Measurements from ENCODE around the gene PMFBP1.

Gene PMFBP1

DNA sequence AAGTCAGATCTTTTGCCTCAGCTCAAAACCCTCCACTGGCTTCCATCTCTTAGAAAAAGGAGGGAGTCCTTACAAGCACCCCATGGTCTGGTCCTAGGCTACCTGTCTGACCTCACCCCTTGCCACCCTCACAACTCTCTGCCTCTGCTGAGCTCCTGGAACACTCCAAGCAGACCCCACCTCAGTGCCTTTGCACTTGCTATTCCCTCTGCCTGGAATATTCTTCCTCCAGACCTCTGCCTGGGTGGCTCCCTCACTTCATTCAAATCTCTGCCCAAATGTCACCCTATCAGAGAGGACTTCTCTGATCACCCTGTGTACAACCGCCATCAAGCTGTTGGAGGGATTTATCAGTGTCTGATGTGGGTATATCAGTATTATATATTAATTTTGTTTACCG is 37.4 kb downstream of the PMFBP1 start:
- no CpG with 5 or more reads among the region's 2 CpGs for WGBS (ENCODE audit: insufficient coverage, insufficient read length)
- Histone ChIP-seq H3K9me3 (ENCODE audit: control insufficient read depth, insufficient read depth, low read length) (no peaks in the 10 kb centered on the region), H3K4me3 (ENCODE audit: low read length) (no peak overlapping the region), H3K27me3 (ENCODE audit: control insufficient read depth, insufficient read depth, low read length) (no peaks in the 10 kb centered on the region), H3K36me3 (ENCODE audit: control insufficient read depth, insufficient read depth, low read length) (no peaks in the 10 kb centered on the region), H3K27ac (ENCODE audit: low read length) (no peak overlapping the region), H3K4me1 (ENCODE audit: control insufficient read depth, insufficient read depth, low read length) (no peaks in the 10 kb centered on the region)
- DNase-seq (ENCODE audit: low read depth, low spot score) = no peak

DNA sequence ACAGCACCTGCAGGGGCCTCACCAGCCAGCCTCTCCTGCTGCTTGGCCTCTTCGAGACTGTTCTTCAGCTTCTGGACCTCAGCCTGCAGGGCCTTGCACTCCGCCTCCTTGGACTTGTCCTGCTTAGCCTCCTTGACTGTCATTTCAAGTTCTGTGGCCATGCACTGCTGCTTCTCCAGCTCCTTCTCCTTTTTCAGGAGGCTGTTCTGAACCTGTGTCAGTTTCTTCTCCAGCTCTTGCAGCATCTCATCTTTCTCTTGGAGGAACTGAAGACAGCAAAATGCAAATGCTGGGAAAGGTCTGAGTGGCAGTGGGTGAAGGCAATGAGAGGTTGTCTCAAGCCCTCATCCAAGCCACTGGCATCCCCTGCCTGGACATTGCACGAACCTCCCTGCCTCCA is 39.2 kb downstream of the PMFBP1 start:
- H3K27ac ChIP-seq (ENCODE audit: low read length) = no peak overlapping the region
- no peak overlapping the region for H3K4me3 ChIP-seq (ENCODE audit: low read length)
- H3K4me1 ChIP-seq (ENCODE audit: control insufficient read depth, insufficient read depth, low read length) = no peaks in the 10 kb centered on the region
- no CpG with 5 or more reads among the region's 3 CpGs for WGBS (ENCODE audit: insufficient coverage, insufficient read length)
- no peaks in the 10 kb centered on the region for H3K27me3 ChIP-seq (ENCODE audit: control insufficient read depth, insufficient read depth, low read length)
- no peaks in the 10 kb centered on the region for H3K36me3 ChIP-seq (ENCODE audit: control insufficient read depth, insufficient read depth, low read length)
- no peaks in the 10 kb centered on the region for H3K9me3 ChIP-seq (ENCODE audit: control insufficient read depth, insufficient read depth, low read length)
- no peak for DNase-seq (ENCODE audit: low read depth, low spot score)

- H3K36me3 ChIP-seq (ENCODE audit: control insufficient read depth, insufficient read depth, low read length) = no peaks in the 10 kb centered on the region
- no peak overlapping the region for H3K4me3 ChIP-seq (ENCODE audit: low read length)
- no peaks in the 10 kb centered on the region for H3K4me1 ChIP-seq (ENCODE audit: control insufficient read depth, insufficient read depth, low read length)
- no peaks in the 10 kb centered on the region for H3K9me3 ChIP-seq (ENCODE audit: control insufficient read depth, insufficient read depth, low read length)
- no peak overlapping the region for H3K27ac ChIP-seq (ENCODE audit: low read length)
- WGBS (ENCODE audit: insufficient coverage, insufficient read length) = 100% methylated on average over 1 of the region's 6 CpGs
- no peak for DNase-seq (ENCODE audit: low read depth, low spot score)
- H3K27me3 ChIP-seq (ENCODE audit: control insufficient read depth, insufficient read depth, low read length) = no peaks in the 10 kb centered on the region
Observed at GRCh38 chr16:72131036-72131435, 40.9 kb downstream of the PMFBP1 start.

DNA sequence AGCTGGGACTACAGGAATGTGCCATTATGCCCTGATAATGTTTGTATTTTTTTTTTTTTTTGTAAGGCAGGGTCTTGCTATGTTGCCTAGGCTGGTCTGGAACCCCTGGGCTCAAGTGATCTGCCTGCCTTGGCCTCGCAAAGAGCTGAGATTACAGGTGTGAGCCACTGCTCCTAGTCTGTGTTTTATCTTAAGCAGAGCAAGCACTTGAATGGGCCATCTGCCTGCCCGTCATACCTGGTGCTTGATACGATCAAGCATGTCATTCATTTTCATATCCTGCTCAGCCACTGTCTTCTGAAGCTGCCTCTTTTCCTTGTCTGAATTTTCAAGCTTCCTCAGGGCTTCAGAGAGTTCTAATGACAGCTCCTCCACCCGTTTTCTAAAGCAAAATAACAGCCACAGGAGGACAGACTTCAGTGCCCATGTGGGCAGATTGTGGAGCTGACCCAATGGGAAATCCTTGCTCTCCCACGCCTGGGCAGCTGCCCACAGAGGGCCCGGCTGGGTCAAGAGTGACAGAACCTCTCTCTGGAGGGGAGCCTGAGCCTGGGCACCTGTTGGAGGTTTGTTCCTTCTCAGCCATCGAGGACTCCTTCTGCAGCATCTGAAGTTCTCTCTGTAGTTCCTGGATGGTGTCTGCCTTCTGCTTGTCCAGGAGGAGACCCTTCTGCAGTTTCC is 41.8 kb downstream of the PMFBP1 start:
- no peak overlapping the region for H3K27ac ChIP-seq (ENCODE audit: low read length)
- H3K4me1 ChIP-seq (ENCODE audit: control insufficient read depth, insufficient read depth, low read length) = peaks cover 4% of the 10 kb centered on the region
- no peak for DNase-seq (ENCODE audit: low read depth, low spot score)
- WGBS (ENCODE audit: insufficient coverage, insufficient read length) = no CpG with 5 or more reads among the region's 7 CpGs
- H3K27me3 ChIP-seq (ENCODE audit: control insufficient read depth, insufficient read depth, low read length) = no peaks in the 10 kb centered on the region
- H3K4me3 ChIP-seq (ENCODE audit: low read length) = no peak overlapping the region
- H3K36me3 ChIP-seq (ENCODE audit: control insufficient read depth, insufficient read depth, low read length) = no peaks in the 10 kb centered on the region
- no peaks in the 10 kb centered on the region for H3K9me3 ChIP-seq (ENCODE audit: control insufficient read depth, insufficient read depth, low read length)

DNA sequence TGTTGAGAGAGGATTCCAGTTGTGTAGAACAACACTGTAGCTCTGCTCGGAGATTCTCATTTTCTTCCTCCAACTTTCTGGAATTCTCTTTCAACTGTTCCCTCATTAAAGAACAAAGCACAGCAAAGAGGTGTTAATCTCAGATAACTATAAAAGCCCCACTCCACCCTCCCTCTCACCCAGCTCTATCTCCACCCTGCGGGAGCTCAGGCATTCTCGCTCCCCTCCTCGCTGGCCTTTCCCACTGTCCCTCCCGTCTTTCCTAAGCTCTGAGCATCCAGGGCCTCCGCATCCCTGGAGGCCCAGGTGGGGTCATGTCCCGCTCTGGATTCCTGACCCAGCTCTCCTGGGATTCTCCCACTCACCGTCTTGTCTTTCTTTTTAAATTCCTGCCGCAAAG is 43.3 kb downstream of the PMFBP1 start:
- H3K27ac ChIP-seq (ENCODE audit: low read length) = no peak overlapping the region
- peaks cover 4% of the 10 kb centered on the region for H3K4me1 ChIP-seq (ENCODE audit: control insufficient read depth, insufficient read depth, low read length)
- no peak overlapping the region for H3K4me3 ChIP-seq (ENCODE audit: low read length)
- H3K36me3 ChIP-seq (ENCODE audit: control insufficient read depth, insufficient read depth, low read length) = no peaks in the 10 kb centered on the region
- DNase-seq (ENCODE audit: low read depth, low spot score) = no peak
- H3K9me3 ChIP-seq (ENCODE audit: control insufficient read depth, insufficient read depth, low read length) = no peaks in the 10 kb centered on the region
- WGBS (ENCODE audit: insufficient coverage, insufficient read length) = no CpG with 5 or more reads among the region's 9 CpGs
- no peaks in the 10 kb centered on the region for H3K27me3 ChIP-seq (ENCODE audit: control insufficient read depth, insufficient read depth, low read length)

DNA sequence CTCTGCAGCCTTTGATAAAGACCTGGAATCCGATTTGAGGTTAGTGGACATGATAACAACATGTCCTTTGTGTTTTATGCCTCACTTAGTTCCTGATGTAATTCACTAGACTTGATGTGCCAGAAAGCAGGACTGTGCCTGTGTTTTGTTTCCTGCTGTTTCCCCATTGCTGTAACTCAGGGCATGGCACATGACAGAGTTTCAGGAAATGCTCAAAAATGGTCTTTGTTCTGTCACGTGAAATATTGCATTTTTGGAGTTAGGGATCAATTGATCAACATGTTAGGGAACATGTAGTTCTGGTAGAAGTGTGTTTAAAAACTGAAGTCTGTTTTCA is 45.6 kb downstream of the PMFBP1 start:
- H3K27me3 ChIP-seq (ENCODE audit: control insufficient read depth, insufficient read depth, low read length) = no peaks in the 10 kb centered on the region
- no peak for DNase-seq (ENCODE audit: low read depth, low spot score)
- H3K9me3 ChIP-seq (ENCODE audit: control insufficient read depth, insufficient read depth, low read length) = no peaks in the 10 kb centered on the region
- no peaks in the 10 kb centered on the region for H3K36me3 ChIP-seq (ENCODE audit: control insufficient read depth, insufficient read depth, low read length)
- peaks cover 4% of the 10 kb centered on the region for H3K4me1 ChIP-seq (ENCODE audit: control insufficient read depth, insufficient read depth, low read length)
- no peak overlapping the region for H3K4me3 ChIP-seq (ENCODE audit: low read length)
- WGBS (ENCODE audit: insufficient coverage, insufficient read length) = no CpG with 5 or more reads among the region's 2 CpGs
- H3K27ac ChIP-seq (ENCODE audit: low read length) = no peak overlapping the region

GRCh38 chr16:72125635-72126428 is 46.1 kb downstream of the PMFBP1 start:
- Histone ChIP-seq H3K4me1 (ENCODE audit: control insufficient read depth, insufficient read depth, low read length) (peaks cover 4% of the 10 kb centered on the region), H3K27ac (ENCODE audit: low read length) (no peak overlapping the region), H3K27me3 (ENCODE audit: control insufficient read depth, insufficient read depth, low read length) (no peaks in the 10 kb centered on the region), H3K9me3 (ENCODE audit: control insufficient read depth, insufficient read depth, low read length) (no peaks in the 10 kb centered on the region), H3K36me3 (ENCODE audit: control insufficient read depth, insufficient read depth, low read length) (no peaks in the 10 kb centered on the region), H3K4me3 (ENCODE audit: low read length) (no peak overlapping the region)
- DNase-seq (ENCODE audit: low read depth, low spot score) = no peak
- no CpG with 5 or more reads among the region's 9 CpGs for WGBS (ENCODE audit: insufficient coverage, insufficient read length)

- Histone ChIP-seq H3K4me3 (ENCODE audit: low read length) (no peak overlapping the region), H3K4me1 (ENCODE audit: control insufficient read depth, insufficient read depth, low read length) (peaks cover 4% of the 10 kb centered on the region), H3K27ac (ENCODE audit: low read length) (no peak overlapping the region), H3K36me3 (ENCODE audit: control insufficient read depth, insufficient read depth, low read length) (no peaks in the 10 kb centered on the region), H3K9me3 (ENCODE audit: control insufficient read depth, insufficient read depth, low read length) (no peaks in the 10 kb centered on the region), H3K27me3 (ENCODE audit: control insufficient read depth, insufficient read depth, low read length) (no peaks in the 10 kb centered on the region)
- DNase-seq (ENCODE audit: low read depth, low spot score) = peak; percentile 90
- WGBS (ENCODE audit: insufficient coverage, insufficient read length) = no CpG with 5 or more reads among the region's 13 CpGs
Observed at GRCh38 chr16:72124761-72125634, 47.0 kb downstream of the PMFBP1 start.

DNA sequence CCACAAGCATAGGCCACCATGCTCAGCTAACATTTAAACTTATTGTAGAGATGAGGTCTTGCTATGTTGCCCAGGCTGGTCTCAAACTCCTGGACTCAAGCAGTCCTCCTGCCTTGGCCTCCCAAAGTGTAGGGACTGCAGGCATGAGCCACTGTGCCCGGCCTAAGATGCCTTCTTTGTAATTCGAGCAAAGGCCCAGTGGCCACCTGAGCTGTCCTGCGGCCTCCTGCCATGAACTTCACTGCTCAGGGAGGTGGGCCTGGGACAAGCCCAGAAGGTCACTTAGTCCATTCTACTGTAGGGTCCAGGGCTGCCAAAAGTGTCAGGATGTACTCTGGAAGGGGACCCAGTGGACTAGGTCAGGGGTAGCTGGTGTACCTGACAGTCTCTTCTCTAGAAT is 47.8 kb downstream of the PMFBP1 start:
- no CpG with 5 or more reads among the region's 3 CpGs for WGBS (ENCODE audit: insufficient coverage, insufficient read length)
- no peaks in the 10 kb centered on the region for H3K27me3 ChIP-seq (ENCODE audit: control insufficient read depth, insufficient read depth, low read length)
- H3K36me3 ChIP-seq (ENCODE audit: control insufficient read depth, insufficient read depth, low read length) = no peaks in the 10 kb centered on the region
- H3K4me1 ChIP-seq (ENCODE audit: control insufficient read depth, insufficient read depth, low read length) = peaks cover 4% of the 10 kb centered on the region
- H3K9me3 ChIP-seq (ENCODE audit: control insufficient read depth, insufficient read depth, low read length) = no peaks in the 10 kb centered on the region
- H3K27ac ChIP-seq (ENCODE audit: low read length) = no peak overlapping the region
- no peak for DNase-seq (ENCODE audit: low read depth, low spot score)
- H3K4me3 ChIP-seq (ENCODE audit: low read length) = no peak overlapping the region

DNA sequence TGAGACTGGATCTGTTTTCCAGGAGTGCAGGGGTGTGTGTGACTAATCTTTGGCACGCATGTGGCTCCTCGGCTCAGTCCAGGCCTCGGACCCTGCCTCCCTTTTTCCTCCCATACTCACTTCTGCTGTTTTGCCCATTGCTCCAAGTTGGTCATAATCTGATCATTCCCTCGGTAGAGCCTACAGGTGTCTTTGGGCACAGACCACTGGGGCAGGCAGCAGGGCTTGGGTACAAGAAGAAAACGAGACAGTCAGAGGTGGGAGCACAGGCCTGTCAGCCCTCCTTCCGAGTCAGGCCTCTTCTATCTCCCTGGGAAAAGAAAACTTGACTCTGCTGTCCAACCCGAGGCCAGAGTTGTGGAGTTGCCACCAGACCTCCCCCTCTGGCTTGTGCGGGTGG is 48.5 kb downstream of the PMFBP1 start:
- no CpG with 5 or more reads among the region's 8 CpGs for WGBS (ENCODE audit: insufficient coverage, insufficient read length)
- no peaks in the 10 kb centered on the region for H3K9me3 ChIP-seq (ENCODE audit: control insufficient read depth, insufficient read depth, low read length)
- H3K36me3 ChIP-seq (ENCODE audit: control insufficient read depth, insufficient read depth, low read length) = no peaks in the 10 kb centered on the region
- H3K4me1 ChIP-seq (ENCODE audit: control insufficient read depth, insufficient read depth, low read length) = peaks cover 4% of the 10 kb centered on the region
- no peaks in the 10 kb centered on the region for H3K27me3 ChIP-seq (ENCODE audit: control insufficient read depth, insufficient read depth, low read length)
- no peak overlapping the region for H3K27ac ChIP-seq (ENCODE audit: low read length)
- no peak for DNase-seq (ENCODE audit: low read depth, low spot score)
- no peak overlapping the region for H3K4me3 ChIP-seq (ENCODE audit: low read length)

Measured in iPS DF 6.9 (cell line).